K562 (cell line): ENCODE measurements around the gene HPS5.

ENCODE experiments used
- ATF3 ChIP-seq, 2 experiments: fragments of 450-650 bp in 1 of 2; sonication (generic) in 1 of 2; formaldehyde crosslinking in 1 of 2; IDR thresholded peaks in 1 of 2; conservative IDR thresholded peaks in 1 of 2; 2 replicates each; pipeline versions ENCODE4 v1.6.1 to v1.8.1; 2016 to 2023; ENCODE audit warnings: mild to moderate bottlenecking in 2 of 2, moderate library complexity in 2 of 2, inconsistent platforms in 1 of 2, missing genetic modification reagents in 1 of 2
- DEAF1 ChIP-seq: fragments of 450-650 bp; formaldehyde crosslinking; IDR thresholded peaks from 2 replicates; pipeline ENCODE4 v1.4.0; 2020; ENCODE audit warnings: mild to moderate bottlenecking, moderate library complexity
- GABPA ChIP-seq: fragments of 200-800 bp; sonication (Bioruptor generic); conservative IDR thresholded peaks from 2 replicates; pipeline ENCODE4 v1.6.1; 2016; ENCODE audit warnings: low read depth, missing genetic modification characterization, missing compliant biosample characterization
- HNRNPH1 ChIP-seq: fragments of 200-400 bp; formaldehyde crosslinking; optimal IDR thresholded peaks from 2 replicates; pipeline ENCODE3; 2017; ENCODE audit warnings: low read depth, mild to moderate bottlenecking, low read length, moderate library complexity
- POLR2A ChIP-seq: fragments of 450-650 bp; conservative IDR thresholded peaks from 2 replicates; pipeline ENCODE4 v1.6.1; 2016

- TF ChIP-seq ATF3 (IDR thresholded peaks at IDR 0.05) (no peak), ATF3 (CRISPR knock-in tag; conservative IDR thresholded peaks at IDR 0.05) (no peak), GABPA (no peak), DEAF1 (CRISPR knock-in tag) (no peak), HNRNPH1 (no peak), POLR2A (no peak)
These were observed 17.2 kb downstream of the HPS5 start for GRCh38 chr11:18304745-18305144.
